IMR-90 (cell line): ENCODE data around the gene RPS6KA2. TPM values are rescaled to one million over a fixed set of nuclear protein-coding genes. Genes with fewer than 3 reads are reported as not detected.

Experiments used
- ATAC-seq: fragments of 200-7000 bp; cut with Tn5 transposase; 2 replicates; pipeline ENCODE4 v1.9.1; 2020; ENCODE audit warnings: low read depth, mild to moderate bottlenecking, moderate library complexity
- BruUV-seq: library from RNA; stranded (reverse); fragments of 400-500 nt; replicated peaks from 2 replicates; lab custom pipeline; 2021; lab: Mats Ljungman, UMichigan
- CTCF ChIA-PET: fragments of 300-600 bp; formaldehyde crosslinking; extraction: SDS; loops from one replicate; lab custom pipeline; 2021; ENCODE audit warnings: antibody characterized with exemption; lab: Yijun Ruan, JAX
- POLR2A ChIA-PET: fragments of 300-600 bp; sonication (Branson Sonifier 250); formaldehyde crosslinking; loops from one replicate; lab custom pipeline; 2022; ENCODE audit warnings: antibody characterized with exemption; ENCODE audit not compliant: unreplicated experiment; lab: Charles Lee
- DNase-seq: peaks from one replicate; pipeline ENCODE4 v3.0.0; 2013
- H2AFZ ChIP-seq: replicated peaks from 2 replicates; pipeline ENCODE3; 2013; ENCODE audit warnings: low read length, mild to moderate bottlenecking; ENCODE audit not compliant: poor library complexity
- H2AK5ac ChIP-seq: 2 replicates; pipeline ENCODE4 v1.6.1; 2013; ENCODE audit warnings: low read depth, low read length, inconsistent platforms
- H2AK9ac ChIP-seq: replicated peaks from 2 replicates; pipeline ENCODE3; 2013; ENCODE audit warnings: mild to moderate bottlenecking, low read depth, low read length, moderate library complexity; ENCODE audit not compliant: poor library complexity
- H2BK120ac ChIP-seq: 2 replicates; pipeline ENCODE4 v1.6.1; 2013; ENCODE audit warnings: low read depth, low read length, inconsistent platforms
- H2BK15ac ChIP-seq: 3 replicates; pipeline ENCODE4 v1.6.1; 2013; ENCODE audit warnings: low read depth, low read length, inconsistent platforms
- H2BK20ac ChIP-seq: 2 replicates; pipeline ENCODE4 v1.6.1; 2013; ENCODE audit warnings: low read depth, mild to moderate bottlenecking, inconsistent platforms, low read length, moderate library complexity
- H2BK5ac ChIP-seq: 2 replicates; pipeline ENCODE4 v1.6.1; 2013; ENCODE audit warnings: mild to moderate bottlenecking, low read depth, low read length, inconsistent platforms; ENCODE audit not compliant: poor library complexity, severe bottlenecking
- H3K14ac ChIP-seq: replicated peaks from 2 replicates; pipeline ENCODE4 v1.6.1; 2013; ENCODE audit warnings: low read depth, low read length, inconsistent platforms
- H3K18ac ChIP-seq: 2 replicates; pipeline ENCODE4 v1.6.1; 2013; ENCODE audit warnings: low read depth, low read length, control low read depth
- H3K23ac ChIP-seq: 2 replicates; pipeline ENCODE4 v1.6.1; 2013; ENCODE audit warnings: low read depth, low read length, inconsistent platforms
- H3K27ac ChIP-seq: 2 replicates; pipeline ENCODE4 v1.5.1; 2013; ENCODE audit warnings: mild to moderate bottlenecking, control low read depth, low read length; ENCODE audit not compliant: insufficient read depth
- H3K27me3 ChIP-seq: 2 replicates; pipeline ENCODE4 v1.6.1; 2013; ENCODE audit warnings: low read length; ENCODE audit not compliant: control insufficient read depth, insufficient read depth
- H3K36me3 ChIP-seq: 2 replicates; pipeline ENCODE4 v1.6.1; 2013; ENCODE audit warnings: low read length, mixed read lengths; ENCODE audit not compliant: control insufficient read depth, insufficient read depth
- H3K4ac ChIP-seq: 2 replicates; pipeline ENCODE4 v1.6.1; 2013; ENCODE audit warnings: low read depth, low read length, inconsistent platforms
- H3K4me1 ChIP-seq: 2 replicates; pipeline ENCODE4 v1.6.1; 2013; ENCODE audit warnings: low read length, mixed read lengths; ENCODE audit not compliant: control insufficient read depth, insufficient read depth
- H3K4me2 ChIP-seq: 2 replicates; pipeline ENCODE4 v1.6.1; 2013; ENCODE audit warnings: low read depth, mild to moderate bottlenecking, control low read depth, low read length, moderate library complexity
- H3K4me3 ChIP-seq: 2 replicates; pipeline ENCODE4 v1.5.1; 2013; ENCODE audit warnings: low read depth, mild to moderate bottlenecking, control low read depth, low read length, moderate library complexity; ENCODE audit not compliant: insufficient read depth
- H3K56ac ChIP-seq: 2 replicates; pipeline ENCODE4 v1.6.1; 2013; ENCODE audit warnings: low read length, inconsistent platforms; ENCODE audit not compliant: insufficient read depth; ENCODE audit errors: extremely low read depth
- H3K79me1 ChIP-seq, 2 experiments: 2 replicates each; pipeline ENCODE4 v1.6.1; 2013; ENCODE audit warnings: low read length in 2 of 2, inconsistent platforms in 1 of 2, low read depth in 1 of 2
- H3K9ac ChIP-seq: 2 replicates; pipeline ENCODE4 v1.6.1; 2013; ENCODE audit warnings: low read depth, low read length, control low read depth
- H3K9me1 ChIP-seq: 2 replicates; pipeline ENCODE4 v1.6.1; 2013; ENCODE audit warnings: low read length, inconsistent platforms; ENCODE audit not compliant: insufficient read depth
- H3K9me3 ChIP-seq: 2 replicates; pipeline ENCODE4 v1.6.1; 2013; ENCODE audit warnings: low read length; ENCODE audit not compliant: control insufficient read depth, insufficient read depth
- H4K20me1 ChIP-seq: 2 replicates; pipeline ENCODE4 v1.6.1; 2013; ENCODE audit warnings: low read length, inconsistent platforms; ENCODE audit not compliant: insufficient read depth
- H4K5ac ChIP-seq: 2 replicates; pipeline ENCODE4 v1.6.1; 2013; ENCODE audit warnings: mild to moderate bottlenecking, low read depth, low read length, control low read depth
- H4K8ac ChIP-seq, 2 experiments: 2 replicates each; pipeline ENCODE4 v1.6.1; 2013; ENCODE audit warnings: low read depth in 2 of 2, low read length in 2 of 2, control low read depth in 1 of 2, inconsistent platforms in 1 of 2
- H4K91ac ChIP-seq: 2 replicates; pipeline ENCODE4 v1.6.1; 2013; ENCODE audit warnings: low read depth, low read length, inconsistent platforms; ENCODE audit not compliant: insufficient read depth
- BHLHE40 ChIP-seq: fragments of 150-350 bp; IDR thresholded peaks from 2 replicates; pipeline ENCODE4 v1.6.1; 2016; ENCODE audit warnings: mild to moderate bottlenecking, low read depth, low read length
- CEBPB ChIP-seq: IDR thresholded peaks from 2 replicates; pipeline ENCODE4 v1.6.1; 2012; ENCODE audit warnings: low read depth, low read length, improper control_type of control experiment
- CHD1 ChIP-seq: IDR thresholded peaks from 2 replicates; pipeline ENCODE4 v1.6.1; 2012; ENCODE audit warnings: low read depth, low read length, improper control_type of control experiment
- CTCF ChIP-seq: conservative IDR thresholded peaks from 2 replicates; pipeline ENCODE4 v1.5.1; 2012; ENCODE audit warnings: mild to moderate bottlenecking, low read depth, low read length, improper control_type of control experiment
- ELK1 ChIP-seq: fragments of 150-350 bp; IDR thresholded peaks from 2 replicates; pipeline ENCODE4 v1.6.1; 2016; ENCODE audit warnings: low read depth, mild to moderate bottlenecking, low read length, moderate library complexity, borderline replicate concordance
- FOS ChIP-seq: fragments of 150-350 bp; IDR thresholded peaks from 2 replicates; pipeline ENCODE4 v1.6.1; 2016; ENCODE audit warnings: low read depth, low read length
- MAFK ChIP-seq: IDR thresholded peaks from 2 replicates; pipeline ENCODE4 v1.6.1; 2012; ENCODE audit warnings: low read depth, low read length, improper control_type of control experiment
- MAZ ChIP-seq: IDR thresholded peaks from 2 replicates; pipeline ENCODE4 v1.6.1; 2012; ENCODE audit warnings: low read depth, mild to moderate bottlenecking, low read length, improper control_type of control experiment, moderate library complexity, borderline replicate concordance
- MXI1 ChIP-seq: IDR thresholded peaks from 2 replicates; pipeline ENCODE4 v1.6.1; 2012; ENCODE audit warnings: low read depth, mild to moderate bottlenecking, low read length, moderate library complexity, borderline replicate concordance
- NFE2L2 ChIP-seq: fragments of 150-350 bp; IDR thresholded peaks from 2 replicates; pipeline ENCODE4 v1.6.1; 2016; ENCODE audit warnings: low read depth, mild to moderate bottlenecking, low read length
- POLR2A ChIP-seq: IDR thresholded peaks from 2 replicates; pipeline ENCODE4 v1.6.1; 2012; ENCODE audit warnings: mild to moderate bottlenecking, low read depth, low read length
- RAD21 ChIP-seq: IDR thresholded peaks from 2 replicates; pipeline ENCODE4 v1.6.1; 2012; ENCODE audit warnings: low read length, improper control_type of control experiment
- RCOR1 ChIP-seq: IDR thresholded peaks from 2 replicates; pipeline ENCODE4 v1.6.1; 2012; ENCODE audit warnings: mild to moderate bottlenecking, low read length, improper control_type of control experiment; ENCODE audit not compliant: insufficient replicate concordance
- RFX5 ChIP-seq: IDR thresholded peaks from 2 replicates; pipeline ENCODE4 v1.8.0; 2012; ENCODE audit warnings: low read depth, mild to moderate bottlenecking, low read length, moderate library complexity
- SMC3 ChIP-seq: fragments of 150-350 bp; IDR thresholded peaks from 2 replicates; pipeline ENCODE4 v1.6.1; 2016; ENCODE audit warnings: low read depth, mild to moderate bottlenecking, antibody characterized with exemption, low read length, moderate library complexity
- USF2 ChIP-seq: fragments of 150-350 bp; IDR thresholded peaks from 2 replicates; pipeline ENCODE4 v1.6.1; 2017; ENCODE audit warnings: mild to moderate bottlenecking, antibody characterized with exemption, low read length, low read depth
- WGBS, 2 experiments: methylation state at CpG; one replicate each; pipeline versions ENCODE4 v1.1.5 to v1.1.7; 2013; ENCODE audit warnings: missing lambda C conversion rate in 2 of 2; ENCODE audit not compliant: insufficient read length in 1 of 2; ENCODE audit errors: extremely low coverage in 2 of 2; 5-methylcytosine and 5-hydroxymethylcytosine counted together
- dilution Hi-C: fragments of 300-500 bp; cut with HindIII; formaldehyde crosslinking; loops from one replicate; pipeline ENCODE4 v1.14.3; 2018; ENCODE audit warnings: low sequenced_read_pairs; ENCODE audit not compliant: unreplicated experiment
- in situ Hi-C: fragments of 300-500 bp; cut with MboI; formaldehyde crosslinking; loops from 3 replicates; pipeline ENCODE4 v1.14.3; 2019; ENCODE audit warnings: low sequenced_read_pairs, inconsistent platforms, mixed read lengths
- intact Hi-C: fragments of 100-400 bp; cut with micrococcal nuclease; formaldehyde crosslinking; loops from 2 replicates; pipeline ENCODE4 v1.10.0; 2022
- polyA plus RNA-seq, 3 experiments: library from polyadenylated mRNA; depleted of rRNA; stranded (reverse); fragments of >200 nt; gene quantifications; 2 replicates each; pipeline ENCODE4 v1.2.3, GENCODE V29; 2012; ENCODE audit warnings: low replicate concordance in 1 of 3
- total RNA-seq: library from RNA; depleted of rRNA; stranded (reverse); fragments of >200 nt; gene quantifications from 2 replicates; pipeline ENCODE4 v1.2.3, GENCODE V29; 2012

RPS6KA2 gene
- total and polyA plus RNA-seq, 2 of the 4 experiments (the other 2 are of a cell fraction), result 26.9 to 31.3 TPM

- H3K23ac ChIP-seq, result no peak overlapping the region
- dilution Hi-C loops (no loop called here), in situ Hi-C loops (no loop called here), intact Hi-C loops (no loop called here)
- BruUV-seq, result no TSS peak
- H4K8ac ChIP-seq, result no peak overlapping the region
- DNase-seq, result no peak
- no peak overlapping the region for H3K4ac ChIP-seq
- no peak overlapping the region for H3K4me2 ChIP-seq
- peaks cover 4% of the 10 kb centered on the region; the same call in 1 of the 2 replicates for H3K9me3 ChIP-seq
- H3K27ac ChIP-seq, result no peak overlapping the region
- no peak overlapping the region for H2BK5ac ChIP-seq
- H3K9me1 ChIP-seq, result no peaks in the 10 kb centered on the region
- H2AK5ac ChIP-seq, result no peak overlapping the region
- no peaks in the 10 kb centered on the region for H3K36me3 ChIP-seq
- no peak overlapping the region for H4K5ac ChIP-seq
- H4K91ac ChIP-seq, result no peak overlapping the region
- H3K79me1 ChIP-seq, result no peaks in the 10 kb centered on the region
- no CpG with 5 or more reads among the region's 13 CpGs for WGBS, 2 experiments
- H3K56ac ChIP-seq, result no peak overlapping the region
- no peaks in the 10 kb centered on the region for H4K20me1 ChIP-seq
- H2BK120ac ChIP-seq, result no peak overlapping the region
- H3K18ac ChIP-seq, result no peak overlapping the region
- peaks cover 37% of the 10 kb centered on the region for H3K27me3 ChIP-seq
- H3K9ac ChIP-seq, result no peak overlapping the region
- ChIA-PET CTCF (no interaction called here), POLR2A (no interaction called here)
- peak overlapping the region; percentile 40 for H2AFZ ChIP-seq
- ATAC-seq, result no peak
- H2AK9ac ChIP-seq, result no peak overlapping the region
- TF ChIP-seq RAD21, result no peak
- no peak for TF ChIP-seq ELK1
- TF ChIP-seq CEBPB, result no peak
- no peak for TF ChIP-seq USF2
- no peak for TF ChIP-seq POLR2A
- no peak for TF ChIP-seq MAFK
- no peak for TF ChIP-seq CTCF
- no peak for TF ChIP-seq FOS
- TF ChIP-seq RCOR1, result no peak
- TF ChIP-seq NFE2L2, result no peak
- TF ChIP-seq CHD1, result no peak
- no peak for TF ChIP-seq SMC3
- no peak for TF ChIP-seq RFX5
- no peak for TF ChIP-seq MAZ
- TF ChIP-seq BHLHE40, result no peak
- TF ChIP-seq MXI1, result no peak
- no peak overlapping the region for H3K14ac ChIP-seq
- no peak overlapping the region for H2BK15ac ChIP-seq
- peaks cover 2% of the 10 kb centered on the region; the same call in 1 of the 2 replicates for H3K4me1 ChIP-seq
- no peak overlapping the region for H2BK20ac ChIP-seq
- H3K4me3 ChIP-seq, result no peak overlapping the region
Measured at GRCh38 chr6:166671434-166672081, 44.5 kb upstream of the RPS6KA2 start.
